Lung (tissue), 12 donors: ENCODE data around the gene GNS. TPM values are rescaled to one million over a fixed set of nuclear protein-coding genes. Genes with fewer than 3 reads are reported as not detected.

ENCODE experiments used
- ATAC-seq: fragments of 200-7000 bp; cut with Tn5 transposase; one replicate; pipeline ENCODE4 v1.9.1; 2020; ENCODE audit warnings: moderate number of reproducible peaks; ENCODE audit not compliant: insufficient read depth, low FRiP score
- DNase-seq, 3 donors: peaks; one replicate each; pipeline ENCODE4 v3.0.0-alpha.2; 2013 to 2017
- H3K27ac ChIP-seq, 2 donors: one replicate each; pipeline ENCODE4 v1.5.1; 2013; ENCODE audit warnings: mild to moderate bottlenecking in 2 of 2, moderate library complexity in 2 of 2, control low read depth in 1 of 2, inconsistent platforms in 1 of 2, low read depth in 1 of 2, low read length in 1 of 2
- H3K27me3 ChIP-seq, 3 donors: one replicate each; pipeline ENCODE4 v1.5.1; 2013; ENCODE audit warnings: low read length in 2 of 3; ENCODE audit not compliant: control insufficient read depth in 3 of 3, insufficient read depth in 3 of 3
- H3K36me3 ChIP-seq, 4 donors: one replicate each; pipeline ENCODE4 v1.5.1; 2013; ENCODE audit warnings: low read length in 4 of 4, mild to moderate bottlenecking in 1 of 4, moderate library complexity in 1 of 4; ENCODE audit not compliant: control insufficient read depth in 4 of 4, insufficient read depth in 4 of 4
- H3K4me1 ChIP-seq, 5 donors: one replicate each; pipeline ENCODE4 v1.5.1; 2013; ENCODE audit warnings: low read length in 5 of 5, mild to moderate bottlenecking in 2 of 5, moderate library complexity in 1 of 5; ENCODE audit not compliant: control insufficient read depth in 5 of 5, insufficient read depth in 5 of 5
- H3K4me3 ChIP-seq: one replicate; pipeline ENCODE4 v1.5.1; 2013; ENCODE audit warnings: mild to moderate bottlenecking, control low read depth, moderate library complexity
- H3K9ac ChIP-seq, 2 donors: one replicate each; pipeline ENCODE4 v1.5.1; 2013; ENCODE audit warnings: low read length in 2 of 2, control low read depth in 1 of 2; ENCODE audit not compliant: insufficient read depth in 1 of 2
- H3K9me3 ChIP-seq, 4 donors: one replicate each; pipeline ENCODE4 v1.5.1; 2013; ENCODE audit warnings: low read length in 3 of 4, mild to moderate bottlenecking in 1 of 4, moderate library complexity in 1 of 4; ENCODE audit not compliant: control insufficient read depth in 4 of 4, insufficient read depth in 3 of 4
- WGBS, 2 donors: extraction: QIAGEN DNeasy Blood & Tissue Kit; methylation state at CpG; one replicate each; pipeline ENCODE4 v1.1.7; 2013; 5-methylcytosine and 5-hydroxymethylcytosine counted together
- polyA plus RNA-seq, 2 donors: library from polyadenylated mRNA; stranded (reverse); fragments of 200-250 nt; gene quantifications; one replicate each; pipeline ENCODE4 v1.2.1, GENCODE V29; 2013
- total RNA-seq, 2 donors: library from RNA; depleted of rRNA in 1 of 2; stranded (reverse); fragments of >200 nt in 1 of 2; gene quantifications; one replicate each; pipeline ENCODE4 v1.2.1, GENCODE V29; 2014 to 2021
- TF ChIP-seq, protein P1 (sequence below): IDR thresholded peaks from 2 replicates; pipeline ENCODE4 v1.5.1; 2012; ENCODE audit warnings: mild to moderate bottlenecking; ENCODE audit errors: control extremely low read depth, extremely low read depth
- donor health status: control.
- donor health status: control.
- donor health status: Bipolar disorder and iron deficiency.
- donor health status: healthy.
- donor health status: DM: yes; HTN: yes; CAD: no.

GNS gene
- total and polyA plus RNA-seq, 4 donors = 27.6 to 149 (median 139) TPM

DNA sequence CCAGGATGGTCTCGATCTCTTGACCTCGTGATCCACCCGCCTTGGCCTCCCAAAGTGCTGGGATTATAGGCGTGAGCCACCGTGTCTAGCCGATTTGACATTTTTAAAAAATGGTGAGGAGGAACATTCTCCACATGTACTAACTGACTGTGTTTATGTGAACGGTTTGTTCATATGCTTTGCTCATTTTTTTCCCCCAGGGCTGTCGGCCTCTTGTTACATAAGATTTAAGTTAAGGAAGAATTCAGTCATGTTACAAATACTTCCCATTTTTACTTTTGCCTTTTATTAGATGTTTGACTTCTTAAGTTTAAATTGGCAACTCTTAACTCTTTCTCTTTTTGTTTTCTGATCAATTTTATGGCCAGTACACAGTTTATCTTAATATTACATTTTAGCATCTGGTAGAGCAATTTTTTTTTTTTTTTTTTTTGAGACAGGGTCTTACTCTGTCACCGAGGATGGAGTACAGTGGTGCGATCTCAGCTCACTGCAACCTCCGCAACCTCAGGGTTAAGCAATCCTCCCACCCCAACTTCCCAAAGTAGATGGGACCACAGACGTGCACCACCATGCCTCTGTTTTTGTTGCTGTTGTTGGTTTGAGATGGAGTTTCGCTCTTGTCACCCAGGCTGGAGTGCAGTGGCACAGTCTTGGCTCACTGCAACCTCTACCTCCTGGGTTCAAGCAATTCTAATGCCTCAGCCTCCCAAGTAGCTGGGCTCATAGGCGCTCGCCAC is 9.6 kb downstream of the GNS start:
- peaks cover 10 to 24% (median 21%) of the 10 kb centered on the region in 4 donors for H3K36me3 ChIP-seq
- ATAC-seq (no peak), DNase-seq (no peak)
- no peak overlapping the region for H3K9ac ChIP-seq
- TF ChIP-seq, protein P1, sequence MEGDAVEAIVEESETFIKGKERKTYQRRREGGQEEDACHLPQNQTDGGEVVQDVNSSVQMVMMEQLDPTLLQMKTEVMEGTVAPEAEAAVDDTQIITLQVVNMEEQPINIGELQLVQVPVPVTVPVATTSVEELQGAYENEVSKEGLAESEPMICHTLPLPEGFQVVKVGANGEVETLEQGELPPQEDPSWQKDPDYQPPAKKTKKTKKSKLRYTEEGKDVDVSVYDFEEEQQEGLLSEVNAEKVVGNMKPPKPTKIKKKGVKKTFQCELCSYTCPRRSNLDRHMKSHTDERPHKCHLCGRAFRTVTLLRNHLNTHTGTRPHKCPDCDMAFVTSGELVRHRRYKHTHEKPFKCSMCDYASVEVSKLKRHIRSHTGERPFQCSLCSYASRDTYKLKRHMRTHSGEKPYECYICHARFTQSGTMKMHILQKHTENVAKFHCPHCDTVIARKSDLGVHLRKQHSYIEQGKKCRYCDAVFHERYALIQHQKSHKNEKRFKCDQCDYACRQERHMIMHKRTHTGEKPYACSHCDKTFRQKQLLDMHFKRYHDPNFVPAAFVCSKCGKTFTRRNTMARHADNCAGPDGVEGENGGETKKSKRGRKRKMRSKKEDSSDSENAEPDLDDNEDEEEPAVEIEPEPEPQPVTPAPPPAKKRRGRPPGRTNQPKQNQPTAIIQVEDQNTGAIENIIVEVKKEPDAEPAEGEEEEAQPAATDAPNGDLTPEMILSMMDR = no peak
- peaks cover 0 to 7% (median 0%) of the 10 kb centered on the region in 5 donors for H3K4me1 ChIP-seq
- no peaks in the 10 kb centered on the region for H3K9me3 ChIP-seq
- no peak overlapping the region for H3K27ac ChIP-seq
- H3K4me3 ChIP-seq = no peak overlapping the region
- WGBS, 2 donors = 55 to 75% methylated on average over 15 of the region's 15 CpGs
- no peaks in the 10 kb centered on the region for H3K27me3 ChIP-seq

DNA sequence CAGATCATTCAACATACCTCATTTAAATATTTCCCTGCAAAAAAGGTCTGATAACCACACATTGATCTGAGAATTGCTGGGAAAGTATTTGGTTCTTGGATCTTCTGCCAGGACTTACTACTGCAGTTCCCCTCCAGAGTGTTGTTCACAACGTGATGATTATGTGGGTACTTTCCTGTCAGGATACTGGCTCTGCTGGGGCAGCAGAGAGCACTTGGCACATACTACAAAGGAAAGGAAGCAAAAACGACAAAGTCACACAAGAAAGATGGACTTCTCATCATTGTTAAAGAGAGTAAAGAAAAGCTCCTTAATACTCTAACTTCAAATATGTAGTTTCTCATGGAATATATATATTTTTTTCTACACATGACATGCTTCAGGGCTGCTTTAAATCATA is 11.5 kb downstream of the GNS start:
- WGBS, 2 donors = 2 to 14% methylated on average over 2 of the region's 2 CpGs
- Histone ChIP-seq H3K4me3 (no peak overlapping the region), H3K36me3 (peaks cover 13 to 37% (median 34%) of the 10 kb centered on the region in 4 donors), H3K27ac (no peak overlapping the region), H3K9ac (no peak overlapping the region), H3K4me1 (peaks cover 0 to 4% (median 0%) of the 10 kb centered on the region in 5 donors), H3K9me3 (no peaks in the 10 kb centered on the region), H3K27me3 (no peaks in the 10 kb centered on the region)
- TF ChIP-seq, protein P1 = no peak
- ATAC-seq (no peak), DNase-seq (peak in 2 of 3 donors; percentile 11 to 36)

GRCh38 chr12:64746663-64747062 is 12.5 kb downstream of the GNS start:
- TF ChIP-seq, protein P1 = no peak
- peak overlapping the region in 1 of 2 donors; percentile 26 for H3K27ac ChIP-seq

More at GRCh38 chr12:64746663-64747062, 12.5 kb downstream of the GNS start:
- no peak for ATAC-seq
- peaks cover 0 to 4% (median 0%) of the 10 kb centered on the region in 5 donors for H3K4me1 ChIP-seq
- 81 to 89% methylated on average over 2 of the region's 2 CpGs for WGBS, 2 donors
- peaks cover 17 to 42% (median 39%) of the 10 kb centered on the region in 4 donors for H3K36me3 ChIP-seq
- no peak overlapping the region for H3K4me3 ChIP-seq
- no peak overlapping the region for H3K9ac ChIP-seq
- no peaks in the 10 kb centered on the region for H3K9me3 ChIP-seq
- no peaks in the 10 kb centered on the region for H3K27me3 ChIP-seq
- no peak for DNase-seq
